HEK293 (cell line): ENCODE measurements around the gene PNPLA2.

Source experiments
- CTCF ChIA-PET: fragments of 350-600 bp; formaldehyde crosslinking; extraction: SDS; loops from one replicate; lab custom pipeline; 2021; ENCODE audit warnings: antibody characterized with exemption; lab: Yijun Ruan, JAX
- POLR2A ChIA-PET: fragments of 300-600 bp; formaldehyde crosslinking; extraction: SDS; loops from one replicate; lab custom pipeline; 2020; ENCODE audit warnings: antibody characterized with exemption, inconsistent platforms; lab: Yijun Ruan, JAX
- H3K27ac ChIP-seq: fragments of 200-500 bp; sonication (Bioruptor generic); 2 replicates; pipeline ENCODE4 v1.5.1; 2014; ENCODE audit warnings: low read depth, low read length, control low read depth, inconsistent platforms; ENCODE audit errors: extremely low read depth
- H3K36me3 ChIP-seq, 2 experiments: fragments of 200-500 bp in 1 of 2; sonication (Bioruptor generic) in 1 of 2; 1 replicate in 1 of 2; 2 replicates in 1 of 2; pipeline ENCODE4 v1.5.1; 2014 to 2017; ENCODE audit warnings: inconsistent platforms in 2 of 2, low read length in 2 of 2; ENCODE audit not compliant: control insufficient read depth in 2 of 2, insufficient read depth in 1 of 2
- H3K4me1 ChIP-seq: fragments of 200-500 bp; sonication (Bioruptor generic); 2 replicates; pipeline ENCODE4 v1.5.1; 2014; ENCODE audit warnings: mild to moderate bottlenecking, low read length, inconsistent platforms; ENCODE audit not compliant: control insufficient read depth, insufficient read depth
- H3K4me3 ChIP-seq: 2 replicates; pipeline ENCODE4 v1.5.1; 2011; ENCODE audit warnings: low read depth, mild to moderate bottlenecking, control low read depth, low read length, moderate library complexity
- H3K9me3 ChIP-seq: fragments of 200-500 bp; sonication (Bioruptor generic); 2 replicates; pipeline ENCODE4 v1.5.1; 2014; ENCODE audit warnings: low read depth, low read length, inconsistent platforms; ENCODE audit not compliant: control insufficient read depth, insufficient read depth
- SP2 ChIP-seq: fragments of 450-650 bp; formaldehyde crosslinking; IDR thresholded peaks from 2 replicates; pipeline ENCODE4 v1.5.1; 2016; ENCODE audit warnings: missing biosample characterization, missing genetic modification characterization
- TSHZ1 ChIP-seq: fragments of 450-650 bp; formaldehyde crosslinking; IDR thresholded peaks from 2 replicates; pipeline ENCODE4 v1.5.1; 2016; ENCODE audit warnings: missing biosample characterization, missing genetic modification characterization, borderline replicate concordance
- ZNF114 ChIP-seq: fragments of 450-650 bp; formaldehyde crosslinking; IDR thresholded peaks from 2 replicates; pipeline ENCODE4 v1.5.0; 2017; ENCODE audit warnings: missing biosample characterization, missing genetic modification characterization
- ZNF18 ChIP-seq: fragments of 450-650 bp; formaldehyde crosslinking; IDR thresholded peaks from 2 replicates; pipeline ENCODE4 v1.5.1; 2016; ENCODE audit warnings: missing biosample characterization, missing genetic modification characterization
- ZNF23 ChIP-seq: fragments of 450-650 bp; formaldehyde crosslinking; IDR thresholded peaks from 2 replicates; pipeline ENCODE4 v1.5.1; 2016; ENCODE audit warnings: missing biosample characterization, missing genetic modification characterization, borderline replicate concordance
- ZNF24 ChIP-seq: fragments of 450-650 bp; formaldehyde crosslinking; IDR thresholded peaks from 2 replicates; pipeline ENCODE4 v1.5.1; 2016; ENCODE audit warnings: missing biosample characterization, missing genetic modification characterization
- ZNF518A ChIP-seq: fragments of 450-650 bp; formaldehyde crosslinking; conservative IDR thresholded peaks from 2 replicates; pipeline ENCODE4 v1.5.1; 2016; ENCODE audit warnings: low read depth, missing biosample characterization, missing genetic modification characterization
- ZNF529 ChIP-seq: fragments of 450-650 bp; formaldehyde crosslinking; IDR thresholded peaks from 2 replicates; pipeline ENCODE4 v1.5.1; 2017; ENCODE audit warnings: missing genetic modification characterization, missing biosample characterization; ENCODE audit not compliant: insufficient replicate concordance
- ZNF692 ChIP-seq: fragments of 450-650 bp; formaldehyde crosslinking; IDR thresholded peaks from 2 replicates; pipeline ENCODE4 v1.5.1; 2016; ENCODE audit warnings: missing biosample characterization, missing genetic modification characterization
- ZNF792 ChIP-seq: fragments of 450-650 bp; formaldehyde crosslinking; IDR thresholded peaks from 2 replicates; pipeline ENCODE4 v1.5.1; 2016; ENCODE audit warnings: missing biosample characterization, missing genetic modification characterization
- ZSCAN5A ChIP-seq: fragments of 450-650 bp; formaldehyde crosslinking; IDR thresholded peaks from 2 replicates; pipeline ENCODE4 v1.5.1; 2016; ENCODE audit warnings: missing biosample characterization, missing genetic modification characterization

PNPLA2 gene

GRCh38 chr11:829847-830294, 11.2 kb downstream of the PNPLA2 start (continued):
- no peak for TF ChIP-seq ZNF23 (tag by site-specific recombination)
- TF ChIP-seq ZNF529 (tag by site-specific recombination): no peak
- no peak for TF ChIP-seq ZNF18 (tag by site-specific recombination)
- no peak for TF ChIP-seq TSHZ1 (tag by site-specific recombination)
- TF ChIP-seq ZNF24 (tag by site-specific recombination): no peak
- no peak for TF ChIP-seq ZNF792 (tag by site-specific recombination)
- TF ChIP-seq ZNF114 (tag by site-specific recombination): no peak
- TF ChIP-seq ZSCAN5A (tag by site-specific recombination): no peak
- no peak for TF ChIP-seq ZNF692 (tag by site-specific recombination)

GRCh38 chr11:830295-831117, 11.8 kb downstream of the PNPLA2 start:
- peaks cover 0 to 17% of the 10 kb centered on the region in 2 experiments; a peak in 1 of 3 replicates for H3K36me3 ChIP-seq
- POLR2A ChIA-PET: interaction anchor here (0.7 to 15.0 kb wide), 6 partner anchors 8 to 27 kb away, joined by 3 to 202 read pairs (median 4); partner anchors contain the start of genes PNPLA2, POLR2L and TSPAN4
- H3K4me3 ChIP-seq: no peak overlapping the region
- TF ChIP-seq ZNF518A (tag by site-specific recombination): no peak
- 0 out of 2 replicates have a peak, but pooled peaks have one; percentile 12 for TF ChIP-seq SP2 (tag by site-specific recombination)
- TF ChIP-seq, all 188 proteins: peak for 1
- Histone ChIP-seq H3K9me3 (no peaks in the 10 kb centered on the region), H3K4me1 (no peaks in the 10 kb centered on the region; the same call in 1 of the 2 replicates), H3K27ac (no peak overlapping the region)
- CTCF ChIA-PET: no interaction called here
